ENCODE measurements around the gene ZNHIT2. TPM values are rescaled to one million over a fixed set of nuclear protein-coding genes. Genes with fewer than 3 reads are reported as not detected.

Gene ZNHIT2
- total and polyA plus RNA-seq, 11 donors: 5.5 to 15.5 (median 8.0) TPM

DNA sequence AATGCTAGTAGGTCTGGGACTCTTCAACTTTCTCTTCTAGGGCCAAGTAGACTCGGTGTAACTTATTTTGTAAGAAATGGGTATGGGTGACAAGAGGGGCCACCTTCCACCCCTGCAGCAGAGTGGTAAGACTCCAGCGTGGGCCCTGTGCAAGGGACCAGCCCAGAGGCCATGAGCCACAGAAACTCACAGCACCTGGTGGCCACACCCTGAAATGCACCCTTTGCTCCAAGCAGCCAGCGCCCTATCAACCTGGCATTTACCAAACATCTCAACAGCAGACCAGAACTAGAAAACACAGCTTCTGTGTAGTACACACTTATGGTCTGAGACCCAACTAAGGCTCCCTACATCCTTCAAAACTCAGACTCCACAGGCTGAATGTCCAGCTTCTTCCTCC, 39.4 kb downstream of the ZNHIT2 start:
- ATAC-seq (peak in 3 of 4 donors; percentile 58 to 65 (median 65)), DNase-seq (no peak)
- H3K4me1 ChIP-seq: peaks cover 0 to 6% (median under 1%) of the 10 kb centered on the region in 12 donors
- TF ChIP-seq CTCF (IDR thresholded peaks at IDR 0.05): peak; percentile 26 to 63 (median 42)
- no peak for TF ChIP-seq POLR2A (IDR thresholded peaks at IDR 0.05)
- H3K36me3 ChIP-seq: no peaks in the 10 kb centered on the region
- no peaks in the 10 kb centered on the region for H3K9me3 ChIP-seq
- WGBS, 4 donors: 64 to 78% (median 68%) methylated on average over 2 to 3 of the region's 3 CpGs
- peak overlapping the region in 1 of 12 donors; percentile 22 for H3K27ac ChIP-seq
- no peak overlapping the region for H3K4me3 ChIP-seq
- H3K27me3 ChIP-seq: no peaks in the 10 kb centered on the region
- intact Hi-C loops (cut with DNase I): no loop called here

- 71 to 87% (median 78%) methylated on average over 4 of the region's 4 CpGs for WGBS, 4 donors
- TF ChIP-seq CTCF (IDR thresholded peaks at IDR 0.05) (no peak), POLR2A (IDR thresholded peaks at IDR 0.05) (no peak)
- H3K27me3 ChIP-seq: no peaks in the 10 kb centered on the region
- H3K9me3 ChIP-seq: no peaks in the 10 kb centered on the region
- ATAC-seq (no peak), DNase-seq (no peak)
- H3K4me1 ChIP-seq: no peaks in the 10 kb centered on the region
- no peak overlapping the region for H3K4me3 ChIP-seq
- intact Hi-C loops (cut with DNase I): no loop called here
- peak overlapping the region in 1 of 12 donors; percentile 22 for H3K27ac ChIP-seq
- no peaks in the 10 kb centered on the region for H3K36me3 ChIP-seq
These were observed 40.0 kb downstream of the ZNHIT2 start for GRCh38 chr11:65077451-65077850.

DNA sequence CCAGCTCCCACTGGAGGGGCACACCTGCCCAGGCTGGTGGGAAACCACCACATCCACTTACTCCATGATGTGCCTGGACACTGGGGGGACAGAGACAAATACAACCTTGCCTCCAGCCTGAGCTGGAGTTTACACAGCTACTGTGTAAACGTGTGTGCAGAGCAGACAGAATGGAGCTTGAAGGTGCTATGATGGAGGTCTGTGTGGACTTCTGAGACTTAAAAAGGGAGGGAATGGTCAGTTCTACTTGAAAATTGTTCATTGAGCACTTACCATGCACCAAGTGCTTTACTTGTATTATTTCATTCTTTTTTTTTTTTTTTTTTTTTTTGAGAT, 44.9 kb downstream of the ZNHIT2 start:
- no peak for TF ChIP-seq POLR2A (IDR thresholded peaks at IDR 0.05)
- no peak for TF ChIP-seq CTCF (IDR thresholded peaks at IDR 0.05)
- WGBS, 4 donors: 65 to 80% (median 67%) methylated on average over 1 of the region's 1 CpG

DNA sequence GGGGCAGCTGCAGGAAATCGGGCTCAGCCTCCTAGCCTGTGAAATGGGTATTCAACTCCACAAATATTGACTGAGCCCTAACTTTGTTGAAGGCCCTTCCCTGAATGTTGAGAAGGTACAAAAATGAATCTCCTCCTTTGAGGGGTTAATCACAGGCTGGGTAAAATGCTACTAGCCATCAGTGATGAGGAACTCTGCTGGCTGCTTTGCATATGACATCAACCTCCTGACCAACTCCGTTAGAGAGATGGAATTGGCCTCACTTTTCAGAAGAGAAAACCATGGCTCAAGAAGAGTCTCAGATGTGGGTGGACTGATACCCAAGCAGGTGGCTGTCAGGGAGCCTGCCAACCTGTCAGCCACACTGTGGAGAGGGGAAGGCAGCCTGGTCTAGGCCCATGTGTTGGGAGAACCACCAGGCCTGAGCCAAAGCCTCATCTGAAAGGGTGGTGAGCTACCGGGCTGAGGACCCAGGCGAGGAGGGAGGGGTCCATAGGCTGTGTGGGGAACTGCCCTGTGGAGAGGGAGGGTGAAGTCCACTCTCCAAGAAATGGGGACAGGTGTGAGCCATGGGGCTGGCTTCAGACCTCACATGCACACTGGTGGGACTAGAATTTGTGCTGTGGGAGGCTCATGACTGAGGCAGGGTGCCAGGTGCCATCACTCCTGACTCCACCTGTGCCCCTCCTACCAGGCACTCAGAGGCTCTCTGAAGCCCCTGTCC, 45.4 kb downstream of the ZNHIT2 start:
- Histone ChIP-seq H3K9me3 (no peaks in the 10 kb centered on the region), H3K27me3 (no peaks in the 10 kb centered on the region), H3K27ac (no peak overlapping the region), H3K4me3 (no peak overlapping the region), H3K4me1 (no peaks in the 10 kb centered on the region), H3K36me3 (no peaks in the 10 kb centered on the region)
- TF ChIP-seq CTCF (IDR thresholded peaks at IDR 0.05) (no peak), POLR2A (IDR thresholded peaks at IDR 0.05) (no peak)
- 59 to 71% (median 65%) methylated on average over 3 to 4 of the region's 4 CpGs for WGBS, 4 donors
- no peak for DNase-seq
- no peak for ATAC-seq
- intact Hi-C loops (cut with DNase I): no loop called here

More for the DNA sequence above, 44.9 kb downstream of the ZNHIT2 start:
- intact Hi-C loops (cut with DNase I): no loop called here
- Histone ChIP-seq H3K27me3 (no peaks in the 10 kb centered on the region), H3K4me3 (no peak overlapping the region), H3K4me1 (no peaks in the 10 kb centered on the region), H3K36me3 (no peaks in the 10 kb centered on the region), H3K27ac (no peak overlapping the region), H3K9me3 (no peaks in the 10 kb centered on the region)
- DNase-seq (no peak), ATAC-seq (no peak)

Data from heart left ventricle (tissue), 16 donors.